RWPE1 (cell line): ENCODE results near the gene NTM.

Experiments used
- CTCF ChIA-PET: fragments of 350-600 bp; sonication (Branson Sonifier 250); formaldehyde crosslinking; extraction: SDS; loops from one replicate; lab custom pipeline; 2021; lab: Yijun Ruan, JAX
- POLR2A ChIA-PET: fragments of 400-600 bp; formaldehyde crosslinking; extraction: SDS; loops from one replicate; lab custom pipeline; 2020; ENCODE audit warnings: antibody characterized with exemption; ENCODE audit not compliant: low non-redundant PET; lab: Yijun Ruan, JAX
- DNase-seq: peaks from one replicate; pipeline ENCODE4 v3.0.0; 2012; ENCODE audit warnings: low spot score
- H3K27ac ChIP-seq: fragments of 450-650 bp; 2 replicates; pipeline ENCODE4 v1.5.1; 2017
- TF ChIP-seq, protein P1 (sequence below): fragments of 450-650 bp; conservative IDR thresholded peaks from 2 replicates; pipeline ENCODE4 v1.5.1; 2017; ENCODE audit warnings: low read depth, mild to moderate bottlenecking

NTM gene

DNA sequence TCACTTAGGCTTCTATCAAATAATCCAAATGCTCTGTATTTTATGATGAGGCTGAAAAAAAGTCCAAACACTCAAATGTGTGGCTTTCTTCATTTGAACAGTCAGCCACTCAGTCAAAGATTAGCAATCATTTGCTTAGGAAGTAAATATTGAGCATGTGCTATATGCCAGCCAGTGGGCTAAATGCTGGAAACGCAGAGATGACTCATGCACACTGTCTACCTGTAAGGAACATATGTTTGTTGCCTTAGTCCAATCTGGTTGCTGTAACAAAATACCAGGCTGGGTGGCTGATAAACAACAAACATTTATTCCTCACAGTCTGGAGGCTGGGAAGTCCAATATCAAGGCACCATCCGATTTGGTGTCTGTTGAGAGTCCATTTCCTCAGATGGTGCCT is 617.3 kb downstream of the NTM start:
- CTCF ChIA-PET: no interaction called here
- peak; percentile 13 for DNase-seq
- POLR2A ChIA-PET: no interaction called here
- TF ChIP-seq, protein P1, sequence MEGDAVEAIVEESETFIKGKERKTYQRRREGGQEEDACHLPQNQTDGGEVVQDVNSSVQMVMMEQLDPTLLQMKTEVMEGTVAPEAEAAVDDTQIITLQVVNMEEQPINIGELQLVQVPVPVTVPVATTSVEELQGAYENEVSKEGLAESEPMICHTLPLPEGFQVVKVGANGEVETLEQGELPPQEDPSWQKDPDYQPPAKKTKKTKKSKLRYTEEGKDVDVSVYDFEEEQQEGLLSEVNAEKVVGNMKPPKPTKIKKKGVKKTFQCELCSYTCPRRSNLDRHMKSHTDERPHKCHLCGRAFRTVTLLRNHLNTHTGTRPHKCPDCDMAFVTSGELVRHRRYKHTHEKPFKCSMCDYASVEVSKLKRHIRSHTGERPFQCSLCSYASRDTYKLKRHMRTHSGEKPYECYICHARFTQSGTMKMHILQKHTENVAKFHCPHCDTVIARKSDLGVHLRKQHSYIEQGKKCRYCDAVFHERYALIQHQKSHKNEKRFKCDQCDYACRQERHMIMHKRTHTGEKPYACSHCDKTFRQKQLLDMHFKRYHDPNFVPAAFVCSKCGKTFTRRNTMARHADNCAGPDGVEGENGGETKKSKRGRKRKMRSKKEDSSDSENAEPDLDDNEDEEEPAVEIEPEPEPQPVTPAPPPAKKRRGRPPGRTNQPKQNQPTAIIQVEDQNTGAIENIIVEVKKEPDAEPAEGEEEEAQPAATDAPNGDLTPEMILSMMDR: no peak
- H3K27ac ChIP-seq: no peak overlapping the region

DNA sequence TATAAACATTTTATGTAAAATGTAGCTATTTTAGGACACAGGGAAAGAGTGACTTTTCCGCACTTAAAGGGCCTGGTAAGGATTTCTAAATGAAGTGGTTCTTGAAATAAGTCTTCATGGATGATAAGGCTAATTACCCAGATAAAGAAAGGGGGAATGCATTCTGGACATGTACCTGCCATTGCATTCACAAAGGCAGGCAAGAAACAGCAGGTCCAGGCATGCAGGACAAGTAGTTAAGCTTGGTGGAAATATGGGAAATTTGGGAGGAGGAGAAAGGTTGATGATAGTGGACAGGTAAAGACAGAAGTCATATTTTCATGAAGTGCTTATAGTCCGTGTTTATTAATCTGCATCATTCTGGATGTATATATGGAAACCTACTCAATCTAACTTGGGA is 621.2 kb downstream of the NTM start:
- no peak for DNase-seq
- TF ChIP-seq, protein P1: no peak
- H3K27ac ChIP-seq: no peak overlapping the region
- ChIA-PET CTCF (no interaction called here), POLR2A (no interaction called here)

DNA sequence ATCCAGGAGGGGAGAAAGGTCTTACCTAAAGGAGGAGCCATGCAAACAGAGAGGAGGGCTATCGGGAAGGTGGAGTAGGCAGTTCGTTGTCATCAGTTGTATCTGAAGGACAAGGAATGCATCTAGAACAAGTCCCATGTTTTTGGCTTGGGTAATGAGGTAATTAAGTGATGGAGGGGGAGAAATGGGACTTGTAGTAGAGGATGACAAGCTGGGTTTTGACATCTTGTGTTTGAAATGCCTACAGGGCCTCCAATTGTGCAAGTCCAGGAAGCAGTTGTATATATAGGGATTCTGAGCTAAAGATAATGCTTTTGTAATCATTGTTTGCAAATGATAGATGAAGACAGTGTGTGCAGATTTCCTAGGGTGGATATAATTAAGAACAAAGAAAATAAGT is 622.8 kb downstream of the NTM start:
- no peak overlapping the region for H3K27ac ChIP-seq
- POLR2A ChIA-PET: no interaction called here
- TF ChIP-seq, protein P1: no peak
- CTCF ChIA-PET: no interaction called here
- no peak for DNase-seq

DNA sequence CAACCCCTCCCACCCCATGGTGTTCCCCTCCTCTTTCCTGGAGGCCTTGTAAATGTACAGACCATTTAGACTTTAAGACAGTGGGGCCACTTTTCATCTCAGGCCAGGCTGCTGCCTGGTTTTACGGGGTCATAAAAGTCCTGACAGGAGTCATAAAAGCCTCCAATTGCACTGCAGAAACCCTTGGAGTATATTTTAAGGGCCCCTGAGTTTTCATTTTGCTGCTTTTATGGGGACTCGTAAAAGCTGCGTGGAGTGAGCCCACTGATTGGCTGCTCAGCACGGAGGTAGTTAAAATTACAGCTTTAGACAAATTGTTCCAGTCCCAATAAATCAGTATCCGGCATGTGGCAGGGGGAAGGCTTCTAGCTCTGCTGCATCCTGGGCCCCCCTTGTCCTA is 627.6 kb downstream of the NTM start:
- no peak overlapping the region for H3K27ac ChIP-seq
- ChIA-PET POLR2A (no interaction called here), CTCF (no interaction called here)
- TF ChIP-seq, protein P1: no peak
- DNase-seq: no peak

DNA sequence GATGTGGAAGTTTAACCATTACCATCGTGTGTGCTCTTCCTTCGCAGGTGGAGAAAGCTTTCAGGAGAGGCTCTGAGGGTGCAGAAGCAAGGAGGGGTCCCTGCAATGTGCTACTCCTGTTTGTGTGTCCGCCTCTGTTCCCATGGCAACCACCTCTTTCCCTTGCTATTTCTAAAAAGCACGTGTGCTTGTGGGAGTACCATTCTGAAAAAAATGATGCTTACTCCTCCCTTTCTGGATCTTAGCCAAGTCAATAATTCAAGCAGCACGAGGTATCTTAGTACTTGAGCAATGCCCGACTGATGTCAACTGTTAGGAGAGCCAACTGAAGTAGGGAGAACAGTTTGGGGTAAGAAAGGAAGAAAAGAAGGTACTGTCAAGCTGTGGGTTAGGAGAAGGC is 628.7 kb downstream of the NTM start:
- TF ChIP-seq, protein P1: no peak
- POLR2A ChIA-PET: no interaction called here
- H3K27ac ChIP-seq: no peak overlapping the region
- no peak for DNase-seq
- CTCF ChIA-PET: no interaction called here

DNA sequence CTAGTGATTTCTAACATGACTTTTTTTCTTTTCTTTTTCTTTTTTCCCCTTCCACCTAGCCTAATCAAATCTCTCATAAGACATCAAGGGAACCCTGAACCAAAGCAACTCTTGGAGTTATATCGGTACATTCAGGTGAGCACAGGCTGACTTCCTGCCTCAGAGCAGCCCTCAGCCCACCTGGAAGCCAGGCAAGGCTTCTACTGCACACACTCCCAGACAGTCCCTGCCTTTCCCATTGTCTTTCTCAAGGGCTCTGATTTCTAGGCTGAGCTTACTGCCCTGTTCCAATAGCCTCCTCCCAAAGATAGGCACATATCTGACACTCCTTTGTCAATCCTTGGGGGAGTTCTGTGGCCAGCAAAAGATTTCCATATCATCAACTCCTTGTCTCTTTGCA is 629.5 kb downstream of the NTM start:
- POLR2A ChIA-PET: no interaction called here
- no peak for DNase-seq
- CTCF ChIA-PET: no interaction called here
- no peak overlapping the region for H3K27ac ChIP-seq
- TF ChIP-seq, protein P1: no peak

DNA sequence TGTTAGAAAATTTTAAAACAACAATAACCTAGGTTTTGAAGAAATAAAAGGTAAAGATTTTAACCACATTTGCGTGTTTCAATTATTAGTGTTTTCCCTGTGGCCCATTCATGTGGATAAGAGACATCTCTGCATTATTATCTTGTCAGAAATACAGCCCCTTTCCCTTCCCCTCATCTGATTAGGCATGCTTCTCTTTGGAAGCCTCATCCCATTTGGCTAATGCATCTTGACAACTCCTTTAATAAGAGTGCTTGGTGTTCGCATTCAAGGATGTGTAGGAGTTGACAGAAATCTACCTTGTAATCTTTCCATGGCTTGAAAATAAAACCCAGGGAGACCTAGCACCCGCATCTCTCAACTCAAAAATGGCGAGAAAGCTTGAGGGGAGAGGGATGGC is 635.5 kb downstream of the NTM start:
- CTCF ChIA-PET: interaction anchor here (0.6 kb wide), 1 partner anchor 868 kb away, joined by 3 read pairs; no protein-coding TSS in a partner anchor
- no peak for DNase-seq
- TF ChIP-seq, protein P1: no peak
- H3K27ac ChIP-seq: no peak overlapping the region
- POLR2A ChIA-PET: no interaction called here
